SJCRH30 (cell line): ENCODE measurements around the gene KLHDC8B. TPM values are rescaled to one million over a fixed set of nuclear protein-coding genes. Genes with fewer than 3 reads are reported as not detected.

Experiments
- DNase-seq, 2 experiments: peaks; one replicate each; pipeline ENCODE4 v3.0.0-alpha.2; 2015 to 2020
- H3K27ac ChIP-seq: fragments of 250-450 bp; sonication (Bioruptor Pico); 2 replicates; pipeline ENCODE4 v1.5.1; 2020; ENCODE audit warnings: mild to moderate bottlenecking, moderate library complexity
- H3K27me3 ChIP-seq: fragments of 250-450 bp; sonication (Bioruptor Pico); 2 replicates; pipeline ENCODE4 v1.5.1; 2020; ENCODE audit warnings: mild to moderate bottlenecking, moderate library complexity
- H3K36me3 ChIP-seq: fragments of 250-450 bp; sonication (Bioruptor Pico); 2 replicates; pipeline ENCODE4 v1.5.1; 2020; ENCODE audit warnings: mild to moderate bottlenecking, moderate library complexity
- H3K4me1 ChIP-seq: fragments of 250-450 bp; sonication (Bioruptor Pico); 2 replicates; pipeline ENCODE4 v1.5.1; 2020; ENCODE audit warnings: mild to moderate bottlenecking, moderate library complexity
- H3K4me3 ChIP-seq: fragments of 250-450 bp; sonication (Bioruptor Pico); 2 replicates; pipeline ENCODE4 v1.5.1; 2020; ENCODE audit warnings: mild to moderate bottlenecking, moderate library complexity
- H3K9me3 ChIP-seq: fragments of 250-450 bp; sonication (Bioruptor Pico); replicated peaks from 2 replicates; pipeline ENCODE4 v1.5.1; 2020; ENCODE audit warnings: mild to moderate bottlenecking, moderate library complexity
- total RNA-seq: library from RNA; depleted of rRNA; stranded (reverse); fragments of >200 nt; shearing (Covaris generic); gene quantifications from 2 replicates; pipeline ENCODE4 v1.2.3, GENCODE V29; 2014; rRNA removed

The KLHDC8B gene
- total RNA-seq = 7.8 and 8.6 TPM in 2 replicates

DNA sequence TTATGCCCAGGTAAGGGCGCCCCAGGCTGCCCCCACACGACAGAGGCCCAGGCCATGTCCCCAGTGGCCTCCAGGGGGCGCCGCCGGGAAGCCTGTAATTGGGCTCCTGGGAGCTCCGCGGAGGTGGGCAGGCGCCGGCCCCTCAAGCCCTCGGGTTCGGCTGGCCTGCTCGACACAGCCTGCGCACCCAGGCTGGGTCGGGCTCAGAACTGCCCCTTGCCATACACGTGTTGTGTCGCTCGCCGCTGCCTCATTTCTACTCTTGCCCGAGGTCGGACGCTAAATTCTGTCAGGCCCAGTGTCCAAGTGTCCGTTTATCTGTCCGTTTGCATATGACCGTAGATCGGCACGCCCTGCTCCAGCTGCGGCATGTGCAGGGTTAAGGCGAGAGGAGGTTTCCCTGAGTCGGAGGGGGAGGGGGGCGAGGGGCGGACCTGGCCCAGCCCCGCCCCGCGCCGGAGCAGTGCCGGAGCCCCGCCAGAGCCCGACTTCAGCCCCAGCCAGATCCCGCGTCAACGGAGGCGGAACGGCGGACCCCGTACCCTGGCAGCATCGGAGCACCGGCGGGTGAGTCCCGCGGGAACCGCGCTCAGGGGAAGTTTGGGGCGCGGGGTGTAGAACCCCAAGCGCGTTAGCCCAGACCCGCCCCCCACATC, at the start of gene KLHDC8B:
Gene KLHDC8B (plus strand): TSS at position 480 of the 656 bp plus-strand sequence. CDS start 1,172 bp downstream, outside the sequence.
- H3K36me3 ChIP-seq = no peaks in the 10 kb centered on the region
- peak; percentile 83 to 89 for DNase-seq
- no peaks in the 10 kb centered on the region for H3K9me3 ChIP-seq
- H3K4me1 ChIP-seq = peaks cover 13% of the 10 kb centered on the region
- H3K27me3 ChIP-seq = no peaks in the 10 kb centered on the region
- H3K4me3 ChIP-seq = peak within 1 kb of the TSS; percentile 65
- no peak within 1 kb of the TSS; the same call in 1 of the 2 replicates for H3K27ac ChIP-seq

DNA sequence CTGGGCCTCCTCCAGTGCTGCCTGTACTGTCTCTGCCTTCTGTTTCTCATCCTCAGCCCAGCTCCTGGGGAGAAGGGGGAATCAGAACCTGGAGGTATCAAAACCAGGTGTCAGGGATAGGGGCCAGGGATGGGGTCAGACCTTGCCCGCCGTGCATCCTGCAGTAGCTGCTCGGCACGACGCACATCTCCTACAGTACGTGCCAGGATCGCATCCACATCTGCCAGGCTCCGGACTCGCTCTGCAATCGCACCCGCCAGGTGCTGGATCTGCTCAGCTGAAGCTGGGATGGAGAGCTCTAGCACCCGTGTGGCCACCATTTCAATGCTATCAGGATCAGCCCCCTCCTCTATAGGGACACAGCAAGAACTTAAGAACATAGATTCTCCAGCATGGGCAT, 49.4 kb upstream of the KLHDC8B start:
- no peaks in the 10 kb centered on the region for H3K9me3 ChIP-seq
- DNase-seq = no peak
- no peaks in the 10 kb centered on the region for H3K4me1 ChIP-seq
- no peak overlapping the region for H3K27ac ChIP-seq
- H3K27me3 ChIP-seq = no peaks in the 10 kb centered on the region
- H3K36me3 ChIP-seq = peaks cover 12% of the 10 kb centered on the region; the same call in 1 of the 2 replicates
- no peak overlapping the region for H3K4me3 ChIP-seq

DNA sequence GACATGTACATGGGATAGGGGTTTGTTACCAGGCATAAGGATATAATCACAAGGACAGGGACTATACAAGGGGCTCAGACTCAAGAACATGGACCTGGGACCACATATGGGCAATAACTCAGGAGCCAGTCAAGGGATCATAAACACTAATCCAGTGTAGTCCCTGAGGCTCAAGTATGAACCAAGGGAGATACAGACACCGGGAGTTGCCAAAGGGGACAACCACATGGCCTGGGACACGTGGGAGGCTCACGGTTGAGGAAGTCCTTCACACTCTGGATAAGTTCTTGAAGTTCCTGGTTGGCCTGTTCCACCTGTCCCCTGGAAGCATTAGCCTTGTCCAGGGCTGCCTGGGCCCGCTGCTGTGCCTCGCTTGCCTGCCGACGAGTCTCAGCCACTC, 48.9 kb upstream of the KLHDC8B start:
- Histone ChIP-seq H3K27me3 (no peaks in the 10 kb centered on the region), H3K4me1 (no peaks in the 10 kb centered on the region), H3K36me3 (peaks cover 8% of the 10 kb centered on the region; the same call in 1 of the 2 replicates), H3K4me3 (no peak overlapping the region), H3K9me3 (no peaks in the 10 kb centered on the region), H3K27ac (no peak overlapping the region)
- DNase-seq = no peak

DNA sequence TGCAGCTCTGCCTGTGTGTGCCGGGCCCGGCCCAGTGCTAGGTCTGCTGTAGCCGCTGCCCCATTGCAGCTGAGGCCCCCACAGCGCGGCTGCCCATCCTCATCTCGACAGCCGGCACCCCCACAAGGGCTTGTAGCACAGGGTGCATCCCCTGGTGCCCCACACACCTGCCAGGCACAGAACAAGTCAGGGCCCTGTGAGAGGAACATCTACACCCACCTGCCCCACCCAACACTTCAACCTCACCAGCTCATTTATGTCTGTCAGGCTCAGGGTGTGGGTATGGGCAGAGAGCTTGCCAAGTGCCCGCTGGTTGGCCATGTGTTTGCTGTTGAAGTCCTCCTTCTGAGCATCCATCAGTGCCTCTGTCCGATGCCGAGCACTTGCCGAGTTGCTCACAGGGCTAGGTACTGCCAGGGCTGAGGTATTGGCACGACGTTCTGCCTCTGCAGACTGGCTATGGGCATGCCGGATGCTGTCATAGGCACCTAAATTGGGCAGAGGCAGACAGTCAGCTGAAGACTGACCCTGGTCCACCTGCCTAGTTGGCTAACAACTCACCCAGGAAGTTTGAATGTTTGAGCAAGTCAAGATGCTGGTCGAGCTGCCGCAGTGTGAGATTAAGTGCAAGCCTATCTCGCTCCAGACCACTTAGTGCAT, 48.4 kb upstream of the KLHDC8B start:
- DNase-seq = no peak
- Histone ChIP-seq H3K4me1 (no peaks in the 10 kb centered on the region), H3K9me3 (no peaks in the 10 kb centered on the region), H3K27ac (no peak overlapping the region), H3K27me3 (no peaks in the 10 kb centered on the region), H3K36me3 (peaks cover 3% of the 10 kb centered on the region; the same call in 1 of the 2 replicates), H3K4me3 (no peak overlapping the region)

DNA sequence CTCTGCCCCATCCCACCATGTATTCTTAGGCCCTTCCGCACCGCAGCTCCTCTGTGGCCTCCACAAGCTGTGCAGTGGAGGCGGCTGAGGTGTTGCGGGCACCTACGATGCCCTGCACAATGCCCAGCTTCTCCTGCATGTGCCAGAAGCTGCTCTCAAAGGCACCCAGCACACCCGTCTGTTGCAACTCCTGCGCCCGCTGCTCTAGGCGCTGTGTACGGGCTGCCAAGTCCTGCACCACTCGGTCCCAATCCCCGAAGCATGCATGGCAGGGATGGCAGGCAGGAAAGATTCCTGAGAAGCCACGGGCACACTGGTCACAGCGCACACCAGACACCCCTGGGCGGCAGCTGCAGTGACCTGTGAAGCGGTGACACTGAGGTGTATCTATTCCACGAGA, 47.7 kb upstream of the KLHDC8B start:
- no peaks in the 10 kb centered on the region for H3K4me1 ChIP-seq
- H3K4me3 ChIP-seq = no peak overlapping the region
- H3K9me3 ChIP-seq = no peaks in the 10 kb centered on the region
- no peaks in the 10 kb centered on the region for H3K36me3 ChIP-seq
- no peaks in the 10 kb centered on the region for H3K27me3 ChIP-seq
- no peak for DNase-seq
- no peak overlapping the region for H3K27ac ChIP-seq

DNA sequence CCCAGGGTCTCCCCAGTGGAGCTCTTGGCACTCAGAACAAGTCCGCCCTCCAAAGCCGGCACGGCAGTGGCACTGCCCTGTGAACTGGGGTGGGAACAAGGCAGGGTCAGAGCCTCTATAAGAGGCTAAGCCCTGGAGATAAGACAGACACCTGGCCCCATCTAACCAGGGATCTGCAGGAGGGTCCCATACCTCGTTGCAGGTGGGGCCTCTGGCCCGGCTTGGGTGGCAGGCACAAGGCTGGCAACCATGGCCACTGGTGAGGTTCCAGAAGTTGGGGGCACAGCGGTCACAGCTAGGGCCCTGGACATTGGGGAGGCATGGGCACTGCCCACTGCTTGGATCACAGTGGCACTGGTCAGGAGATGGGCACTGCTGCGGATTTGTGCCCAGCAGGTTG, 47.2 kb upstream of the KLHDC8B start:
- Histone ChIP-seq H3K4me3 (no peak overlapping the region), H3K27me3 (no peaks in the 10 kb centered on the region), H3K27ac (no peak overlapping the region), H3K4me1 (no peaks in the 10 kb centered on the region), H3K36me3 (no peaks in the 10 kb centered on the region), H3K9me3 (no peaks in the 10 kb centered on the region)
- DNase-seq = no peak

DNA sequence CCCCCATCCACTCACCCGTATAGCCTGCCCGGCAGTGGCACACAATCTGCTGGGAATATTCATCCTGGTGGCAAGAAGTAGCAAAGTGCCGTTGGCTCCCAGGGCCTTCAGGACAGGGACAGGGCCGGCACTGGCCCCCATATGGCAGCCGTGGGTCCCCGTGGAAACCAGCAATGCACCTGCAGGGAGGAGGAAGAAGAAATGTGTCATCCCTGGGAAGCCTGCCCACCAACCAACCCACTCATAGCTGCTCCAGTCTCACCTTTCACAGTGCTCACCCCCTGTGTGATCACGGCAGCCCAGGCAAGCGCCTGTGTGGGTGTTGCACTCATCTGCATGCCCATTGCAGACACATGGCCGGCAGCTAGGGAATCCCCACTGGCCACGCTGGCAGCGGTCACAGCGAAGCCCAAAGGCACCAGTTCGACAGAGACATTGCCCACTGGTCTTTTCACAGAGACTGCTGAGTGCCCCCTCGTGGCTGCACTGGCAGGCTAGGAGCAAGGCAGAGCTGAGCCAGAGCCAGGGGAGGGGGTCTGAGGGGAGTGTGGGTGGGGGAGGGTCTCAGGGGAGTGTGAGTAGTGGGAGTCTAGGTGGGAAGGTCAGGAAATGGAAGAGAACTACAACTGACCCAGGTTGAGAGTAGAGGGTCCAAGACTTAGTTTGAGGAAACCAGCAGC, 46.3 kb upstream of the KLHDC8B start:
- Histone ChIP-seq H3K4me3 (no peak overlapping the region), H3K36me3 (no peaks in the 10 kb centered on the region), H3K27me3 (no peaks in the 10 kb centered on the region), H3K27ac (no peak overlapping the region), H3K9me3 (no peaks in the 10 kb centered on the region), H3K4me1 (no peaks in the 10 kb centered on the region)
- no peak for DNase-seq

DNA sequence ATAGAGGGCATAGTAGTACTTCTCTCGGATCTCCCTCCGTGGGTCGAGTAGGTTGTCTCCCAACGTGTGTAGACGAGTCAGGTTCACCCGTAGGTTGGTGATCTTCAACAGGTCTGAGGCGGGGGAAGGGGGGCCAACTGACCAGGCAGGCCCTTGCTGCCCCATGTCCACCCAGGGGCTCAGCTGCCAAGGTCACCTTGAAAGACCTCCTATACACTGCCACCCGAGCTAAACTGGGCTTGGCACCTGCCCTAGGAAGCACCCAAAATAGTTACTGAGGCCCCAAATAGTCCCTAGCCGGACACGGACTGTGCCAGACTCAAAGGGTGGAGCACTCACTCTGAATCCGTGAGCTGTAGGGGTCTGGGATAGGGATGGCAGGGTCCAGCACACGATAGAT, 40.4 kb upstream of the KLHDC8B start:
- no peak overlapping the region for H3K27ac ChIP-seq
- H3K4me1 ChIP-seq = no peaks in the 10 kb centered on the region; the same call in 1 of the 2 replicates
- no peaks in the 10 kb centered on the region for H3K9me3 ChIP-seq
- no peaks in the 10 kb centered on the region for H3K36me3 ChIP-seq
- DNase-seq = no peak
- no peaks in the 10 kb centered on the region for H3K27me3 ChIP-seq
- no peak overlapping the region for H3K4me3 ChIP-seq

DNA sequence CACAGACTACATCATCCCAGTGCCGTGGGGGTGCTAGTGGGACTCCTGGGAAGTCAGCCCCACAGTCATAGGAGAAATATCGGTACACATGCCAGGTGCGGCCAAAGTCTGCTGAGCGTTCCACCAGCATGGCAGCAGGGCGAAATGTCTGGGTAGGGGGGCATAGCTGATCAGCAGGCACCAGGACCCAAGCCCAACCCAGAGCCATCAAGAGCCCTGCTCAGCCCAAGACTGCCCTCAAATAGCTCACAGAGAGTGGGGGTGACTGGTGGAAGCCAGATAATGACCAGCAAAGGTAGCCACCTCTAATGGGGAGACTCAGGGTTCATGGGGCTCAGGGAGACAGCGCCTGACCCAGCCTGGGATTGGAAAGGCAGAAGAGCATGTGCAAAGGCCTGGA, 39.8 kb upstream of the KLHDC8B start:
- Histone ChIP-seq H3K27ac (no peak overlapping the region), H3K4me3 (no peak overlapping the region), H3K36me3 (no peaks in the 10 kb centered on the region), H3K4me1 (no peaks in the 10 kb centered on the region; the same call in 1 of the 2 replicates), H3K27me3 (no peaks in the 10 kb centered on the region), H3K9me3 (no peaks in the 10 kb centered on the region)
- no peak for DNase-seq

DNA sequence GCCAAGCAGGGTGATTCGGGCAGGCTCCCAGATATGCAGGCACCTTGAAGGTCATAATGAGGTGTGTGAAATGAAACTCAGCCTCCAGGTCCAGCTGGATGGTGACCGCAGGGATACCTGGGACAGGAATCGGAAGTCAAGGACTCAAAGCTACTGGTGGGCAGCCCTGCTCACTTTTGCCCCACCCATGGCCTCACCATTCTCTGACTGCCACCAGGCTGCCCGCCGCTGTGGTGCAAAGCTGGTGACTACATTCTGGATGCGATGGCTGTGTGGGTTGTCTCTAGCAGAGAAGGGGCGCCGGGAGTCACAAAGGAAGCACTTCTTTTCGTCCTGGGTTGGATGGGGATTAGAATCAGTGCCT, 39.3 kb upstream of the KLHDC8B start:
- Histone ChIP-seq H3K36me3 (no peaks in the 10 kb centered on the region), H3K4me1 (no peaks in the 10 kb centered on the region; the same call in 1 of the 2 replicates), H3K27me3 (no peaks in the 10 kb centered on the region), H3K4me3 (peak overlapping the region; percentile 65), H3K27ac (peak overlapping the region; percentile 55; the same call in 1 of the 2 replicates), H3K9me3 (no peaks in the 10 kb centered on the region)
- no peak for DNase-seq

DNA sequence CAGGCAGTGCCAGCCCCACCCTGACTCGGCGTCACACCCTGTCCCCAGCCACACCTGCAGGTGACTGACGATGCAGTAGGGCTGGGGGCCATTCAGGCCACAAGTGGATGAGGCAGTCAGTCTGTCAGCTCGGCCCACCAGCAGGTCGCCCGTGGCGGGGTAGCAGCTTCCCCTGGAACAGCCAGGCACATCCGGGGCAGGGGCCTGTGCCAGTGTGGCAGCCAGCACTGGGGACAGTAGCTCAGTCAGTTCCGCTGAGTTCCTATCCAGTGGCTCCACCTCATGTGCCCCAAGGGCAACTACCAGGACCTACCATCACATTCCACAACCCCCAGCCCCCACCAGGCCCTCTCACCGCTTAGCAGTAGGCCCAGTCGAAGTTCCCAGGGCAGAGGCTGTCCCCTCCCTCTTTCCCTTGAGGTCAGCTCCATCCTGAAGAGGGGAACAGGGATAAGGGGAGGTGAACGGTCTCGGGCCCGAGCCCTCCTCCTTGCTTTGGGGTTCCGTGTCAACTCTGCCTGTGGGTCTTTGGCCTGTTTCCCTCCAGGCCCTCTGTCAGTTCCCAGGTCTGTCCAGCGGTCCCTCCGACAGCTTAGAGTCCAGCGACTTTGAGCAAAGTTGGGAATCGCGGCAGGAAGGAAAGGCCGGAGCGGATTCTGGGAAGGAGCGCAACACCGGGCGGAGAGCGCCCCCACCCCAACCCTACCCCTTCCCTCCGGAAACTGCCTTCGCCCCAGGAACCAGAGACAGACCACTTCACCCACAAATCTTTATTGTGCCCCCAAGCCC, 38.8 kb upstream of the KLHDC8B start, which contains the start of gene LAMB2:
Gene LAMB2 (minus strand): TSS at position 614 of the 789 bp plus-strand sequence. CDS start 183 bp downstream, at position 431.
- H3K9me3 ChIP-seq = no peaks in the 10 kb centered on the region
- H3K4me1 ChIP-seq = no peaks in the 10 kb centered on the region; the same call in 1 of the 2 replicates
- no peaks in the 10 kb centered on the region for H3K27me3 ChIP-seq
- peak within 1 kb of the TSS; percentile 65 for H3K4me3 ChIP-seq
- H3K36me3 ChIP-seq = no peaks in the 10 kb centered on the region
- DNase-seq = peak; percentile 76 to 82
- peak within 1 kb of the TSS; percentile 55 for H3K27ac ChIP-seq

DNA sequence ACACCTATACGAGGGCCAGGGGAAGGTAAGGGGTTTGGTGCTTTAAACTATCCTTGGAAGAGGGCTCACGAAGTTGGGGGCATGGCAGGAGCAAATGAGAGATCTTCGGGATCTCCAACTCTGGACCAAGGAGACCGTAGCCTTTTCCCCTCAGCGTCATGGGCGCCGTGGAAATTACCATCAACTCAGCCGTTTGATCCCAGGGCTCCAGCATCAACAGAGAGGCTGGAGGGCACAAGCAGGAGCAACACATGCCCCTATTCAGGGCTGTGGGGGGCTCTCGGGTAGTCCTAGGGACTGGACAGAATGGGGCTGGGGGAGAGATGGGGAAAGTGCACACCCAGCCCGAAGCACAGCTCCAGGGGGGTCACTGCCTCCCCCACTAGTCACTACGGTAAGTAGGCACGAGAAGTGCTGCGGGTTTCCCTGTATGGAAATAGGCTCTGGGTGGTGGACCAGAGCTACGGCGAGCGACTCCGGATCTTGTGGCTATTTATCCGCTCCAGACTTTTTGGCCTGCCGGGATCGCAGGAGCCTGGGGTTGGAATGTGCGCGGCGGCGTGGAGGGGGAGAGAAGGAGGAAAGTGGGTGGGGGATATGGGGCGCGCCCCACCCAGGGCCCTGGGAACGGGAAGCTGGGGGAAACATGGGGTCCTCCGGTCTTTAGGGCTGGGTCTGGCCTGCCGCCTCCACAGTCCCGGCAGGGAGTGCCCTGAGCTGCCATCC, 38.0 kb upstream of the KLHDC8B start:
- no peaks in the 10 kb centered on the region; the same call in 1 of the 2 replicates for H3K4me1 ChIP-seq
- H3K9me3 ChIP-seq = no peaks in the 10 kb centered on the region
- peak overlapping the region; percentile 55 for H3K27ac ChIP-seq
- peak; percentile 86 to 88 for DNase-seq
- peak overlapping the region; percentile 65 for H3K4me3 ChIP-seq
- no peaks in the 10 kb centered on the region for H3K36me3 ChIP-seq
- H3K27me3 ChIP-seq = no peaks in the 10 kb centered on the region

DNA sequence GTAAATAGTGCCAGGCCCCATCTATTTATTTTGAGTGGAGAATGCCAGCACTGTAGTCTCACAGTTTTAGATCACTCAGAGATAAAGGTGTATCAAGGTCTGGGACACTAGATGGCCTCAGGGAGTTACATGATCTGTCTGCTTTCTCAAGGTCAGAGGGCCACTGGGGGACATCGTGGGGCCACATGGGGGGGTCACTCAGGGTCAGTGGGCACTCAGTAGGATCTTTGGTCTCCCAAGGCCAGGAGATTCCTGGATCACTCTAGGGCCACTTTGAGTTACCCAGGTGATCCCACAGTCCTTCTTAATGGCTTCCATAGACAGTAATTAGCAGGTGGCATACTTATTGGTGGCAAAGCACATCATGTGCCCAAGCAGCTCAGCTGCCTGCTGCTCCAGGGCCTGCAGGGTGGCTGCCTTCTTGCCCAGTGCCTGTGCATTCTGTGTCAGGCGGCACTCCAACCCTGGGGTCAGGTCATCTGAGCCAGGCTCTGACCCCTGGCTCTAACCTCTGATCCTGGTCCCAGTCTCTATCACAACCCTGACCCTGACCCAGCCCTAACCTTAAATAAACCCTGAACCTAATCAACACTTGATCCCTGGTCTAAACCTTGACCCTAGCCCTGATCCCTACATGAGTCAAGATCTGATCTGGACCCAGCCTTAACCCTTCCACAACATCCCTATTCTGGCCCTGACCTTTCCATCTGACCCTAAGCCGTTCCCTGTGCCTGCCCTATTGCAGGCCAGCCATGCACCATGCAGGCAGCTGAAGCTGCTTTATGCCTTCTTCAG, 36.7 kb upstream of the KLHDC8B start:
- DNase-seq = no peak
- no peaks in the 10 kb centered on the region for H3K9me3 ChIP-seq
- H3K36me3 ChIP-seq = no peaks in the 10 kb centered on the region
- H3K27ac ChIP-seq = no peak overlapping the region
- no peak overlapping the region; the same call in 1 of the 2 replicates for H3K4me3 ChIP-seq
- H3K4me1 ChIP-seq = no peaks in the 10 kb centered on the region; the same call in 1 of the 2 replicates
- no peaks in the 10 kb centered on the region for H3K27me3 ChIP-seq
